HG03025 (cell line): ENCODE data around the gene AMER1.
A peak's percentile ranks its signal among the peaks of the same experiment; 100 is the strongest.
"Not testable (repeated sequence)": the region's sequence is repeated elsewhere in the genome, so short reads cannot be mapped to it uniquely, and the experiment has no call there.

Source experiments
- ATAC-seq: cut with Tn5 transposase; IDR thresholded peaks from one replicate; pipeline ENCODE4 v1.9.1; 2021; ENCODE audit warnings: mild to moderate bottlenecking, moderate library complexity; ENCODE audit not compliant: unreplicated experiment, low FRiP score

Gene AMER1

DNA sequence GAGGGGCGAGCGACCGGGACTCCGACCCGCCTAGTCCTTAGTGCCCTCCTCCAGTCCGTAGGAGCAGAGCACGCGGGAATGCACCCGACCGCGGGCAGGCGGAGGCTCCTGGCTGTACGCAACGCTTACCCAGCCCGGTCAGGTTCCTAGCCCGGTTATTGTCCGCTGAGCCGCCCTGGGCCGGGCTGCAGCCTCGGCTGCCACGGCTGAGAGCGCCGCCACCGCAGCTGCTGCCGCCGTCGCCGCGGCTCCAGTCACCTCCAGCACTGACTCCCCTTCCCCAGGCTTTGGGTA, at the start of gene AMER1:
AMER1 (minus strand) TSS at position 268 of the 294 bp plus-strand sequence. CDS start 12,422 bp downstream, outside the sequence.
- peak; percentile 40 for ATAC-seq

- ATAC-seq: no peak
These were observed 24.8 kb upstream of the AMER1 start, which contains the start of gene ASB12 for GRCh38 chrX:64230123-64230970. ASB12 (minus strand) TSS chrX:64230607; CDS start chrX:64225650, 4,957 bp downstream.

- no peak for ATAC-seq
These were observed 23.6 kb upstream of the AMER1 start for GRCh38 chrX:64229154-64229553.

DNA sequence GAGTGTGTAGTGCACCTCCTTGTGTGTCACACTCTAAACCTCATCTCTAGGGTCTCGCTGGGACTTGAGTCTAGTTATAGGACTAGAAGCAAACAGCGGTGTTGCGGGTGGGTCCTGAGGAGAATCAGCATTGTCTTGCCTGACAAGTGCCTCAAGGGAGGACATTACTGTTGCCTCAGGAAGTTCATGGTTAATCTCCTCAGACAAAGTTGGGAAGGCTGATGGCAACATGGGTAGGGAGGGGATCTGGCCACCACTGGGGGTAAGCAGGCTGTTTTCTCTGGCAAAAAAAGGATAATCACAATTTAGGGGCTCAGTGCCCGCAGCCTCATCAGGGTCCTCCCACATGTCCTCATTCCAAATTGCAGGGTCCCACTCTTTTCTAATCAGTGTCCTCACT, 12.5 kb upstream of the AMER1 start:
- no peak for ATAC-seq

DNA sequence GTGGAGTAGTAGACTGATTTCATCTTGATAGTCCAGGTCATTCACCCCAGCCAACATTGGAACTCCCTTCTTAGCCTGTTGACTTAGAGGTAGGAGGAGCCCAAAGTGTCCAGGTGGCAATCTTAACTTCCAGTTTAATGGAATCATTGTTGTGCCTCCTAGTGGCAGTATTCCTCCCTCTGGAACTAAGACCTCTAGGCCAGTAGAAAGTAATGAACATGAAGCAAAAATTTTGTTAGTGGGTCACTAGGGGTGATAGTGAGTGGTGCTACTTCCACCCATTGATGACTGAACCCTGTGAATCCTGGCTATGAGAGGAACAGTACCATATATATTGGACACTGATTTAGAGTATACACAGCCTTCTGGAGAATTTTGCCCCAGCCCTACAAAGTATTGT, 8.5 kb upstream of the AMER1 start:
- not testable (repeated sequence) for ATAC-seq

- no peak for ATAC-seq
These were observed 1.2 kb upstream of the AMER1 start for GRCh38 chrX:64206556-64207162.

DNA sequence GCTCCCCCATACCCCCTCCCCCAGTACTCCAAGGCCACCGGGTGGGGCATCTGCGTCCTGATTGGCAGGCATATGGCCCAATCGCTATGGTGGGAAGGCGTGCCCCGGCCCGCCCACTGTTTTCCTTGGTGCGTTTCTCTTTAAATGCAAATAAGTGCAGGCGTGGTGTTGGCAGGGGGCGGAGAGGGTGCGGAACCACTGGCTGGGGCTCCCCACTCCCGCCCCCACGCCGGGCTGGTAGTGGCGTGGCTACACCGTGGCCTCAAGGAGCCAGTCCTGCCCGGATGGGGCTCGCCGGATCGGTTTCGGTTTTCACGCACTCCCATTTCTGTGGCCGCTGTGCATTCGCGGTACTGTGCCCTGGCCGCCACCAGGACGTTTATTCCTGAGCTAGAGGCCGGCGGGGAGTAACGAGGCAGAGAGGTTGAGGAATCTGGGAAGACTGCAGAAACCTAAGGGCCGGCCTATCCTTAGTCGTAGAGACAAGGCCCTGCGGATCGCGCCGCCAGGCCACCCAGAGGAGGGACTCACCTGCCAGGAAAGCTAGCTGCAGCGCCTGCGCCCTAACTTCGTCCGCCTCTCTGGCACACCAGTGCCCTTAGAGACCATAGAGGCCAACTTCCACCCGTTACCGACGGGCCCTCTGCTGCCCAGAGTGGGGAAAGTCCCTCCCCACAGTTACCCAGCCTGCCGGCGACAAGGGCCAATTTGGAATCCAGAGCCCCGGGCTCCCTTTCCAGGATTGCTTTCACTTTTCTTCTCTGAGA, 410 bp upstream of the AMER1 start:
- ATAC-seq: peak; percentile 87

DNA sequence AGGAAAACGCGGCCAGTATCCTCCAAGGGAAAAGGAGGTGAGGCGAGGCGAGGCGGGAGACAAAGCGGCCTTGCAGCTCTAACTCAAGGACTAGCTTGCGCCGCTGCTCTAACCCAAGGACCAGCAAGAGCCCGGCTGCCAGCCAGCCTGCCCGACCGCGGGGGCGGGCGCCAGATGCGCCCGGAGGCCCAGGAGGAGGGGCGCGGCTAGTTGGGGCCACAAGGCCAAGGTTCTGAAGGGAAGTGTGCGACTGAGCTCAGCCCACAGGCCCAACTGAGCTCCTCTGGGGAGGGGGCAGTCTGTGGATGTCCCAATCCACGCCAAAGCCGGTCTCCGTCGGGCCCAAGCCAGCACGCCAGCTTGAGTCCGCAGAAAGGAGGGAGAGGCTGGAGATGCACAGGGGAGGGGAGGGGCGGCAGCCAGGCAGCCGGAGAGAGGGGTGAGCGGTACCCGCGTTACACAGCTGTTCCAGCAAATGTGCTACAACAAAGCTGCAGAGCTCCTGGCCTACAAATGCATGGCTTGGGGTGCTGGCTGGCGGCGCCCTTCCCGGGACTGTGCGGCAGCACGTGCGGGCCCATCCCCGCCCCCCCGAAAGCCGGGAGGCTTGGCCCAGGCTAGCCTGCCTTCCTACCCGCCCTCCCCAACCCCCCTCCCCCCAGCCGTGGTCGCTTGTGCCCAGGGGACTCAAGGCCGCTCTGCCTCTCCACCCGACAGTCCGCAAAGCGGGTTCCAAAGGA, 637 bp downstream of the AMER1 start:
- ATAC-seq: peak; percentile 12

GRCh38 chrX:64204252-64204651, 1.3 kb downstream of the AMER1 start:
- no peak for ATAC-seq

DNA sequence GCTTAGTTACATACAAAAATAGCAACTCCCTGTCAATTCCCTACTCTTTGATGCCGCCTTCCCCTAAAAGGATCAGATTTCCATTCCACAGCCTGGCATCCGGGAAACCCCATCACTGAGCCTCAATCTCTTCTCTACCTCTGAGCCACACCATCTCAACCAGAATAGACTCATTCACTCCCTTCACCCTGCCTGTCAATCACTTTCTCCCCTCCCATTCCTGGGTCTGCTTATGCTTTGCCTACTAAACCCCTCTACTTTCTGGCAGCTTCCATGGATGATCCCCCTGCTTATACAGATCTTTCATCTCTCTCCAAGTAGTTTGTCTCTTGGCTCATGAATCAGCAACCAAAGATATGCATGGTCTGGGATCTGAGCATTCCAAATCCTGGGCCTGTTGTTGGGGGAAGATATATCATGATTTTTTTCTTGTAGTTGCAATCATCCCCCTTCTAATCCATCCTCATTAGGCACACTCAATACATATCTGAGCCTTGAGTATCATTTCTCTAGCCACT, 2.6 kb downstream of the AMER1 start:
- ATAC-seq: no peak

DNA sequence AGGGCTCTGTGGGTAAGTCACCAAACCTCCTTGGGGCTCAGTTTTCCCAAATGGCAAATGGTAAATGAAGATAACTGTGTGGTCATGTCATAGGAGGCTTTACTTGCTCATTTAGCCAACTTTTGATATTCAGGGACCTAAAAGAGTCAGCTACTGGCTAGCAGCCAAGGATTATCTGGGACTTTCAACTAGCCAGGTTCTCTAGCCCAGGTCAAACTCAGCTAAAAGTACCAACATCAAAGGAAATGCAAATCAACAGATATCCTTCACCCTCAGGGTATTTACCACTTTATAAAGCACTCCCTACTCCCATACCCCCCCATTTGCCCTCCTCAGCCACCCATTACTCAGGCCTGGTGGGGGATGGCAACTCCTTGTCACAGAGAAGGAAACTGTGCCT, 7.5 kb downstream of the AMER1 start:
- no peak for ATAC-seq

- ATAC-seq: no peak
These were observed 8.9 kb downstream of the AMER1 start for GRCh38 chrX:64196606-64197005.

DNA sequence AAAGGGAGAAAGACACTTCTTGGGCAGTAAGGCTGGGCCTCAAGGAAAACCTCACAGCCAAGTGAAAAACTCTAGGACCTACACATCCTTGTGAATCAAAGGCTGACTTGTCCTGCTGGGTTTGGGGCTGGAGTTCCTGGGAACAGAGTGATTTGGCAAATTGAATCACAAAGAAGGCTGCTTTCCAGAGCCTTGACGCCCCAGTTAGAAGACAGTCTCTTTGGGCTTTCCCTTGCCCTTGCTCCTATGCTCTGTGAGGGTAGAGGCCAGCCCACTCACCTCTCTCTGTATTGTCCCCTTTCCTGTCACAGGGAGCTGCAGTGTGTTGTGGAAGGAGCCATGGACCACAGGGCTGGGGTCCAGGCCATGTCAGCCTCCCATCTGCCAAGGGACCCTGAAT, 9.6 kb downstream of the AMER1 start:
- no peak for ATAC-seq

GRCh38 chrX:64192673-64193072, 12.8 kb downstream of the AMER1 start:
- ATAC-seq: no peak

DNA sequence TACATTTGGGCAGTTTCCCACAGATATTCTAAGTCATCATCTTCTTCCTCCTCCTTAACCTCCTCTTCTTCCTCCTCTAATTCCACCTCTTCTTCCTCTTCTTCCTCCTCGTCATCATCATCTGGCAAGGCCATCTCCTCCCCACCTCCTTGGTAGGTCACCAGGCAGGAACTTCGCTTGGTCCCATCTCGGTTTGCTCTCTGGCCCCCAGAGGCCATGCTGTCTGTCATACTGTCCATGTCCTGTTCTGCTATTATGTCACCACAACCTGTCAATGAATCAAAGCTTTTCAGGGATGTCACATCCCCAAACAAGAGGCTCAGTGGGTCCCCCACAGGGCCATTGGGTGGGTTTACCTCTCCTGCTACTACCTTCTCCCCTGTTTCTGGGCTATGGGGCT, 13.5 kb downstream of the AMER1 start:
- no peak for ATAC-seq

GRCh38 chrX:64191281-64192010, 14.1 kb downstream of the AMER1 start:
- ATAC-seq: no peak

DNA sequence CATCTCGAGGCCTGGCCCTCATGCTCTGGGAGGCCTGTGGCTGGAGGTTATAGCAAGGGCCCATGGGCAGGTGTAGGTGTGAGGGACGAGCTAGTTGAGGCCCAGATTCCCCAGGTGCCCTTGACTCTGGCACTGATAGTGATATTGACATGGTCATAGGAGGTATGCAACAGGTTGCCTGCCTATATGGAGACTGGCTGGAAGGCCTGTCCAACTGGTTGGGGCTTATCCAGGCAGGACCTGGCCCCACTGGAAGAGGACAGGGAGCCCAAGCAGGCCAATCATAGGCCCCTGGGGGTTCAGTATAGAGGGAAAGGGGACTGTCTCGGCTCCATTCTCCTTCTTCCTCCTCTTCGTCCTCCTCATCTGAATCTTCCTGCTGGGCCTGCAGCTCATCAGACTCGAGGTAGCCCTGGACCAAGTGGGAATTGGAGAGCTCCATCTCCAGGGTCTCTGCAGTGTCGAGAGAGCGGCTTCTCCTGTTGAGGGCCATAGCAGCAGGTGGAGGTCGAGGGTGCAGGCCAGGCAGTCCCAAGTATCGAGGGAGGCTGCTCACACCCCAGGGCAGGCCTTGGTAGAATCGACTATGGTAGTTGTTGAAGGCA, 15.3 kb downstream of the AMER1 start:
- ATAC-seq: no peak

DNA sequence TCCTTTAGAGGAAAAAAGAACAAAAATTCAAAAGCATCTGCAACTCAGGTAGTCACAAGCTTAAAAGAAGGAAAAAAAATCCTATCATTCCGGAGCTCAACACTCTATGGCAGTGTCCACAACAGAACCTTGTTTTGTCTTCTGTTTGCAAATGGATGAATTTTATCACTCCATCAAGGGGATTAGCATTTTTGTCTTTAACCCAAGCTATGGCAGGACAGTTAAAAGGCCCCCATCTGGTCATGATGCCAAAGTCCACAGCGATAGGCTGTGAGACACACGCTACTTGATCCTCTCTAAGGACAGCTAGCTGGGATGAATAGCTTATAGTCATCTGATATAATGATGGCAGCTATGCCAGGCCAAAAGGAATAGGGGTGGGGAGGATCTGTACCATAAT, 16.6 kb downstream of the AMER1 start:
- no peak for ATAC-seq

DNA sequence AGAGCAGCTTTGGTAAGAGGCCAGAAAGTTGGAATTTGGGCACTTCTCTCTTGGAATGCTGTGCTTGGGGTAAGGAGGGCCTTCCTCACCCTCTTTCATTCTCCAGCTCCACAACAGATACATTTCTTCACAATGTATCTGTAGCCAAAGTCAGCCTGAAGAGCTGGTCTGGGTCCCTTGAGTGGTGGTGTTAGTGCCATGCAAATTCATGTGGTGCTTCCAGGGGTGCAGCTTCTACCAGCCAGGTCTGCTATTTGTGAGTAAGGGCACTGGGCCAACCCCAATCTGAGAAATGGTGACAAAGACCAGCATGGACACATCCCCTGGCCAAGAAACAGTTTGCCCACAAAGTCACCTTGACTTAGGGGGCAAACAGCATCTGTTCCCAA, 17.8 kb downstream of the AMER1 start:
- ATAC-seq: no peak
